Gastroesophageal sphincter (tissue), 3 donors: ENCODE measurements around the gene OCA2.

Source experiments
- CTCF ChIP-seq, 4 experiments: fragments of 200-600 bp in 2 of 4; fragments of 450-650 bp in 2 of 4; sonication (generic) in 1 of 4; IDR thresholded peaks; one replicate each; pipeline ENCODE4 v1.5.1; 2017 to 2019; ENCODE audit warnings: antibody characterized with exemption in 4 of 4, mild to moderate bottlenecking in 2 of 4, moderate library complexity in 2 of 4
- POLR2A ChIP-seq, 2 donors: fragments of 450-650 bp; IDR thresholded peaks; one replicate each; pipeline ENCODE4 v1.6.1; 2017; ENCODE audit warnings: antibody characterized with exemption in 2 of 2, mild to moderate bottlenecking in 2 of 2, moderate library complexity in 1 of 2
- POLR2AphosphoS5 ChIP-seq: sonication (generic); formaldehyde crosslinking; IDR thresholded peaks from one replicate; pipeline ENCODE4 v1.6.1; 2017; ENCODE audit warnings: antibody characterized with exemption

- TF ChIP-seq CTCF (IDR thresholded peaks at IDR 0.05) (no peak), POLR2AphosphoS5 (no peak), POLR2A (IDR thresholded peaks at IDR 0.05) (no peak)
Measured at GRCh38 chr15:27853624-27854455, 245.3 kb downstream of the OCA2 start.
